Tibial nerve (tissue), 4 donors: ENCODE data around the gene SUN5. TPM values are rescaled to one million over a fixed set of nuclear protein-coding genes. Genes with fewer than 3 reads are reported as not detected.
"Not testable (repeated sequence)": the region's sequence is repeated elsewhere in the genome, so short reads cannot be mapped to it uniquely, and the experiment has no call there.

ENCODE experiments used
- DNase-seq, 2 donors: peaks; one replicate each; pipeline ENCODE4 v3.0.0-alpha.2; 2019; ENCODE audit warnings: low spot score in 2 of 2
- H3K27ac ChIP-seq, 4 donors: fragments of 200-600 bp; sonication (generic) in 3 of 4; one replicate each; pipeline ENCODE4 v1.5.1; 2017 to 2019; ENCODE audit warnings: mild to moderate bottlenecking in 1 of 4
- H3K27me3 ChIP-seq, 2 donors: fragments of 200-600 bp; sonication (generic) in 1 of 2; one replicate each; pipeline versions ENCODE4 v1.5.1 to v1.6.0; 2017 to 2019
- H3K36me3 ChIP-seq, 3 donors: fragments of 200-600 bp; sonication (generic); one replicate each; pipeline ENCODE4 v1.5.1; 2018 to 2019
- H3K4me1 ChIP-seq, 4 donors: fragments of 200-600 bp; sonication (generic) in 3 of 4; one replicate each; pipeline ENCODE4 v1.5.1; 2017 to 2019
- H3K4me3 ChIP-seq, 4 donors: fragments of 200-600 bp; sonication (generic) in 3 of 4; one replicate each; pipeline ENCODE4 v1.5.1; 2017 to 2019; ENCODE audit warnings: mild to moderate bottlenecking in 1 of 4, moderate library complexity in 1 of 4
- H3K9me3 ChIP-seq, 4 donors: fragments of 200-600 bp; sonication (generic) in 3 of 4; one replicate each; pipeline ENCODE4 v1.5.1; 2017 to 2019
- EP300 ChIP-seq, 2 donors: sonication (generic); formaldehyde crosslinking; IDR thresholded peaks; one replicate each; pipeline ENCODE4 v1.6.1; 2017; ENCODE audit warnings: antibody characterized with exemption in 2 of 2, mild to moderate bottlenecking in 1 of 2
- POLR2A ChIP-seq, 2 donors: fragments of 450-650 bp; IDR thresholded peaks; one replicate each; pipeline ENCODE4 v1.6.1; 2017; ENCODE audit warnings: antibody characterized with exemption in 2 of 2, mild to moderate bottlenecking in 2 of 2, moderate library complexity in 2 of 2
- WGBS, 2 donors: methylation state at CpG; one replicate each; pipeline ENCODE4 v1.1.5; 2018; 5-methylcytosine and 5-hydroxymethylcytosine counted together
- total RNA-seq, 4 donors: library from RNA; depleted of rRNA; stranded (reverse); fragments of >200 nt; gene quantifications; one replicate each; pipeline ENCODE4 v1.1.0, GENCODE V29; 2016
- TF ChIP-seq, protein P1 (sequence below), 5 experiments: fragments of 200-600 bp in 3 of 5; fragments of 450-650 bp in 2 of 5; sonication (generic) in 3 of 5; IDR thresholded peaks; one replicate each; pipeline ENCODE4 v1.5.1; 2016 to 2019; ENCODE audit warnings: antibody characterized with exemption in 5 of 5, mild to moderate bottlenecking in 3 of 5, moderate library complexity in 2 of 5

Gene SUN5
- total RNA-seq, 4 donors from 2014 or later = not detected

DNA sequence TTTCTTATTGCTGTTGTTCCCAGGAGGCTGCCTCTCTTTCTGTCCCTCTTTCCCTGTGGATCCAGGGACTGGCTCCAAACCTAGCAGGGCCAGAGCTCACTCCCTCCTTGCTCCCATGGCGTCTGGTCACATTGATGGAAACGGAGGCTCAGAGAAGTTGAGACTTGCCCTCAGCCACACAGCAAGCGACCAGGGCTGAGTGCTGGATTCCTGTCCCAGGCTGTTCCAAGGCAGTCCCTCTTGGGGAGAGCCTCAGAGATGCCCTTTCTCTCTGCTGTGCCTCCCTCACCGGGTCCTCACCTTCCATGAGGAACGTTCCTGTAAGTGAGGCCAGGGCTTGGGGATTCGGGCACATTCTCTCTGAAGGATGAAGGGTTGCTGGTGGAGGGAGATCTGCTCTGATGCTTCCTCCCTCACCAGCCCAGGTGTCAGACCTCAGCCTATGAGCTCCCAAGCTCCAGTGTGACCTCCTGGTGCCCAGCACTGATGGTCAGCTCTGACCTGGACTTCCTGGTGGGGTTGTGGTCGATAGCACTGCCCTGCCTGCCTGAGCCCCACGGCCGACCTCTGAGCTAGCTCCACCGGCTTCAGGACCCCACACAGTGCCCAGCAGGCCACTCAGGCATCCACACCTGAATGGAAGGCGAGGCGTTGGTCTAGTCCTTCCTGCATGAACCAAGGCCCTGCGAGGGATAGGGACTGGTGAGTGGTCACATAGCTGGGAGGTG is 26.8 kb downstream of the SUN5 start:
- no peaks in the 10 kb centered on the region for H3K27me3 ChIP-seq
- H3K4me3 ChIP-seq = no peak overlapping the region
- no peaks in the 10 kb centered on the region for H3K36me3 ChIP-seq
- DNase-seq = no peak
- no peak for TF ChIP-seq EP300 (IDR thresholded peaks at IDR 0.05)
- peak overlapping the region in 1 of 4 donors; percentile 85 for H3K27ac ChIP-seq
- H3K9me3 ChIP-seq = no peaks in the 10 kb centered on the region
- H3K4me1 ChIP-seq = peaks cover 0 to 27% (median 2%) of the 10 kb centered on the region in 4 donors
- 88% methylated on average over 10 to 13 of the region's 13 CpGs for WGBS, 2 donors

DNA sequence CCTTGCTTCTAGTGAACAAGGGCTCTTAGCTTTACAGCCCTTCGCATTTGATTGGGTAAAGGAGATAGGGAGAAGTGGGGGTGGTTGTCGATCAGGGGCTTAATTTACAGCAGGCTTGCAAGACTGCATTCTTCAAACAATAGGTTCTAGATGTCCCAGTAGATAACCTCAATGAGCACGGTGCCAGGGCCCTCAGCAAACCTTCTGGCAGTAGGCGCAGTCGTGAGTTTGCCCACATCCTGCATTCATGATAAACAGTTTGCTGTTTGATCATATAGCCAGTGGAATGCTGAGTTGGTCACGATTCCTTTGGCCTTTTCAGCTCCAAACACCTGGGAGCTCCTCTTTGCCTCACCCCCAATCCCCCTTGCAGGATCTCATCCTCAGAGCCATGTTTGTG is 27.5 kb downstream of the SUN5 start:
- no peak for DNase-seq
- Histone ChIP-seq H3K4me1 (peaks cover 0 to 30% (median 9%) of the 10 kb centered on the region in 4 donors), H3K9me3 (no peaks in the 10 kb centered on the region), H3K27me3 (no peaks in the 10 kb centered on the region), H3K36me3 (no peaks in the 10 kb centered on the region), H3K4me3 (no peak overlapping the region), H3K27ac (peak overlapping the region in 1 of 4 donors; percentile 85)
- WGBS, 2 donors = 77 to 81% methylated on average over 6 of the region's 6 CpGs
- TF ChIP-seq, protein P1, sequence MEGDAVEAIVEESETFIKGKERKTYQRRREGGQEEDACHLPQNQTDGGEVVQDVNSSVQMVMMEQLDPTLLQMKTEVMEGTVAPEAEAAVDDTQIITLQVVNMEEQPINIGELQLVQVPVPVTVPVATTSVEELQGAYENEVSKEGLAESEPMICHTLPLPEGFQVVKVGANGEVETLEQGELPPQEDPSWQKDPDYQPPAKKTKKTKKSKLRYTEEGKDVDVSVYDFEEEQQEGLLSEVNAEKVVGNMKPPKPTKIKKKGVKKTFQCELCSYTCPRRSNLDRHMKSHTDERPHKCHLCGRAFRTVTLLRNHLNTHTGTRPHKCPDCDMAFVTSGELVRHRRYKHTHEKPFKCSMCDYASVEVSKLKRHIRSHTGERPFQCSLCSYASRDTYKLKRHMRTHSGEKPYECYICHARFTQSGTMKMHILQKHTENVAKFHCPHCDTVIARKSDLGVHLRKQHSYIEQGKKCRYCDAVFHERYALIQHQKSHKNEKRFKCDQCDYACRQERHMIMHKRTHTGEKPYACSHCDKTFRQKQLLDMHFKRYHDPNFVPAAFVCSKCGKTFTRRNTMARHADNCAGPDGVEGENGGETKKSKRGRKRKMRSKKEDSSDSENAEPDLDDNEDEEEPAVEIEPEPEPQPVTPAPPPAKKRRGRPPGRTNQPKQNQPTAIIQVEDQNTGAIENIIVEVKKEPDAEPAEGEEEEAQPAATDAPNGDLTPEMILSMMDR (IDR thresholded peaks at IDR 0.05) = no peak
- TF ChIP-seq EP300 (IDR thresholded peaks at IDR 0.05) = no peak
- TF ChIP-seq POLR2A (IDR thresholded peaks at IDR 0.05) = no peak

DNA sequence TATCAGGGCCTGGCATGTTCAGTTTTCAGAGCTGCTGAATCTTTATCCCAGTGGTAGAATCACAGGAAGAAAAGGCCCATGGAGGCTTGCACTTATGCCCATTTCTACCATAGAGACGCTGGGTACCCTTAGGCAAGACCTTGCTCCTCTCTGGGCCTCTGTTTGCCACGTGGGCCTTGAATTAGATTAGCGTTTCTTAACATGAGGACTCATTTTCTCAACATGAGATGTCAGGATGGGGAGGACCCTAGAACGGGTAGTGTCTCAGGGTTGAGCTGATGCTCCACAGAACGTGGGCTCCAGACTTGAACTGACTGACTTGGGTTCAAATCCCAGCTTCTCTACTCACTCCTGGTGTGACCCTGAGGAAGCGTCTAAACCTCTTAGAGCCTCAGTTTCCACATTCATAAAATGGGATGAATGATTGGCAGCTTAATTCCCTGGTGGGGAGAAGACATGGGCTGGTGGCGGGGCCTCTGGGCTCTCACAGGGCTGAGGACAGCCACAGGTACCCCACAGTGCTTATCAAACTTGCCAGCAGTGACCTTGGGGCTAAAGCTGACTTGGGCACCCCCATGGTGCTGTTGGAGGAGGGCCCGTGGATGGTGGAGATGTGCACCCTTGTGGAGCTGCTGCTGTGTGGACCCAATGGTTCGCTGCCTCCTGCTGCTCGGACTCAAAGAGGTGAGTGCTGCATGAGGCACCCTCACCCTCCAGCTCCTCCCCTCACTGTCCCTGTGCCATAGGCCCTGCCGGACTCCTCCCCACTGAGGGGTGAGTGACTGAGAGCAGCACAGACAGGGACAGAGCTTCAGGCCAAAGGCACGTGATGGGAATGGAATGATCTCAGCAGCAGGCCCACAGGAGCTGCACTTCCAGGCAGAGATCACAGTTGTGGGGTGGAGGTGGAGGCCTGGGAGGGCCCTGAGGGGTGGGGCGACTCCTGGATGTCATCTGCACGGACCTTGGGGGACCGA is 28.2 kb downstream of the SUN5 start:
- no peak for DNase-seq
- Histone ChIP-seq H3K4me1 (peaks cover 0 to 31% (median 15%) of the 10 kb centered on the region in 4 donors), H3K4me3 (no peak overlapping the region), H3K27me3 (no peaks in the 10 kb centered on the region), H3K36me3 (no peaks in the 10 kb centered on the region), H3K27ac (peak overlapping the region in 1 of 4 donors; percentile 14), H3K9me3 (no peaks in the 10 kb centered on the region)
- 81 to 84% methylated on average over 12 to 15 of the region's 15 CpGs for WGBS, 2 donors
- TF ChIP-seq EP300 (IDR thresholded peaks at IDR 0.05) = no peak
- TF ChIP-seq, protein P1 (IDR thresholded peaks at IDR 0.05) = no peak
- TF ChIP-seq POLR2A (IDR thresholded peaks at IDR 0.05) = no peak

DNA sequence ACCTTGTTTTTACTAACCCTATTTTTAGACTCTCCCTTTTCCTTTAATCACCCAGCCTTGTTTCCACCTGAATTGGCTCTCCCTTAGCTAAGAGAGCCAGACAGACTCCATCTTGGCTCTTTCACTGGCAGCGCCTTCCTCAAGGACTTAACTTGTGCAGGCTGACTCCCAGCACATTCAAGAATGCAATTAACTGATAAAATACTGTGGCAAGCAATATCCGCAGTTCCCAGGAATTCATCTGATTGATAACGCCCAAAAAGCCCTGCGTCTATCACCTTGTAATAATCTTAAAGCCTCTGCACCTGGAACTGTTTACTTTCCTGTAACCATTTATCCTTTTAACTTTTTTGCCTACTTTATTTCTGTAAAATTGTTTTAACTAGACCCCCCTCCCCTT is 29.1 kb downstream of the SUN5 start:
- not testable (repeated sequence) for H3K9me3 ChIP-seq, H3K27ac ChIP-seq, DNase-seq, H3K36me3 ChIP-seq, H3K27me3 ChIP-seq, H3K4me3 ChIP-seq
- H3K4me1 ChIP-seq = peaks cover 0 to 28% (median 19%) of the 10 kb centered on the region in 4 donors
- 77 to 86% methylated on average over 4 of the region's 4 CpGs for WGBS, 2 donors

DNA sequence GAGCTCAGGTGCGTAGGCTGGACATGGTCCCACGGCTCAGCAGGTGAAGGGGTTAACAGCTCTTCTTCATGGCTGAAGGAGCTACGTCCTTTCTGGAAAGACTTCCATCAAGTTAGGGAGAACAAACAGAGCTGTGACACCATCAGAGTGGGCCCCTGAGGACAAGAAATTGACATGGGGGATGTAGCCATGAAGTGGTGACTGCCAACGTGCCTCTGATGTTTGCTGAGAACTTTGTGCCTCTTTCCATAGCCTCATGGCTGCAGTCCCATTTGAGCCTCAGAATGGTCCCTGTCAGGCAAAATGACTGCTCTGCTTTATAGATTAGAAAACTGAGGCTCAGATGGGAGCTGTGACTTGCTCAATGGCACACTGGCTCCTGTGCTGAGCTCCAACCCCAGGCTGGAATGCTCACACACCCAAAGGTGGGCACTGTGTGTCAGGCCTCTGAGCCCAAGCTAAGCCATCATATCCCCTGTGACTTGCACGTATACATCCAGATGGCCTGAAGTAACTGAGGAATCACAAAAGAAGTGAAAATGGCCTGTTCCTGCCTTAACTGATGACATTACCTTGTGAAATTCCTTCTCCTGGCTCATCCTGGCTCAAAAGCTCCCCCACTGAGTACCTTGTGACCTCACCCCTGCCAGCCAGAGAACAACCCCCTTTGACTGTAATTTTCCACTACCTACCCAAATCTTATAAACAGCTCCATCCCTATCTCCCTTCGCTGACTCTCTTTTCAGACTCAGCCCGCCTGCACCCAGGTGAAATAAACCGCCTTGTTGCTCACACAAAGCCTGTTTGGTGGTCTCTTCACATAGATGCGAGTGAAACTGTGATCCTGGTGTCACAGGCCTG is 29.8 kb downstream of the SUN5 start:
- DNase-seq, H3K9me3 ChIP-seq, H3K4me3 ChIP-seq, H3K27me3 ChIP-seq, H3K36me3 ChIP-seq: not testable (repeated sequence)
- peak overlapping the region in 1 of 4 donors; percentile 26 for H3K27ac ChIP-seq
- 73 to 82% methylated on average over 9 of the region's 9 CpGs for WGBS, 2 donors
- H3K4me1 ChIP-seq = peaks cover 0 to 33% (median 18%) of the 10 kb centered on the region in 4 donors

DNA sequence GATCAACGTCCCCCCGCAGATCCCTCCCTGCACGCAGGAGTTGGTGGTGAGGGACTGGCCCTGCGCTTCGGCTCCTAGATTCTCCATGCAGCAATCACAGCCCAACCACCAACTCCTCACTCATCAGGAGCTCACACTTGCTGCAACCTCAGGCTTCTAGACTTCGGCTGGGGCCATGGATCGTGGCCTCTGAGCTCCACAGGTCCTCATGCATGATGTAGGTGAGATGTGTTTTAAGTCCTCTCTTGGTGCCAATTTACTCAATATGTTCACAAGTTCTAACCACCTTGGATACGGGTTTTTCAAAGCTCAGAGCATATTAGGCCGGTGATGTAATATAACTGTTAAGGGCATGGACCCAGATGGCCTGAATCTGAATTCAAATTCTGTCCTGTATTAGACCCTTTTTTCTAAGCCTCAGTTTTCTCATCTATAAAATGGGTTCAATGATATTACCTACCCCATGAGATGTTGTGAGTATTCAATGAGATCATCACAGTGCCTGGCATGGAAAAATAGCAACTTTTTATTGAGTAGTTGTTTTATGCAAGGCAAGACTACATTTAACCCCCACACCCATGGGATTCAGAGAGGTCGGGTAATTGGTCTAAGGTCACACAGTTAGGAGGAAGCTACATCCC is 31.0 kb downstream of the SUN5 start:
- TF ChIP-seq POLR2A (IDR thresholded peaks at IDR 0.05) (no peak), EP300 (IDR thresholded peaks at IDR 0.05) (no peak)
- TF ChIP-seq, protein P1 (IDR thresholded peaks at IDR 0.05) = no peak
- Histone ChIP-seq H3K4me1 (peaks cover 0 to 35% (median 23%) of the 10 kb centered on the region in 4 donors), H3K27ac (peak overlapping the region in 1 of 4 donors; percentile 69), H3K27me3 (no peaks in the 10 kb centered on the region), H3K4me3 (no peak overlapping the region), H3K9me3 (no peaks in the 10 kb centered on the region), H3K36me3 (no peaks in the 10 kb centered on the region)
- WGBS, 2 donors = 86 to 90% methylated on average over 10 of the region's 10 CpGs
- no peak for DNase-seq
